A549 (cell line): ENCODE measurements around the gene CIROP. TPM values are rescaled to one million over a fixed set of nuclear protein-coding genes. Genes with fewer than 3 reads are reported as not detected.

Experiments
- ATAC-seq, 2 experiments: fragments of 200-7000 bp in 1 of 2; fragments of >200 bp in 1 of 2; cut with Nextera tagmentation in 1 of 2; cut with Tn5 transposase in 1 of 2; 3 replicates each; pipeline versions ENCODE4 v1.8.0 to v1.9.1; 2018 to 2020; ENCODE audit warnings: mild to moderate bottlenecking in 1 of 2, moderate library complexity in 1 of 2
- CTCF ChIA-PET: fragments of 300-600 bp; sonication (Branson Sonifier 250); formaldehyde crosslinking; extraction: SDS; loops from one replicate; lab custom pipeline; 2021; ENCODE audit warnings: antibody characterized with exemption, inconsistent platforms; lab: Yijun Ruan, JAX
- POLR2A ChIA-PET: fragments of 350-600 bp; formaldehyde crosslinking; extraction: SDS; loops from one replicate; lab custom pipeline; 2021; ENCODE audit warnings: antibody characterized with exemption, inconsistent platforms; lab: Yijun Ruan, JAX
- DNase-seq, 2 experiments: peaks; one replicate each; pipeline versions ENCODE4 v3.0.0 to v3.0.0-alpha.2; 2011 to 2016; ENCODE audit warnings: low read depth in 1 of 2, low spot score in 1 of 2
- FAIRE-seq: peaks from 2 replicates; lab custom pipeline; 2011; peaks lifted over from hg19 to GRCh38; lab: Jason Lieb, UNC
- H3K27ac ChIP-seq, 2 experiments: fragments of >200 bp; sonication (Bioruptor Twin); formaldehyde crosslinking; 3 replicates each; pipeline ENCODE4 v1.5.1; 2016 to 2017
- H3K4me1 ChIP-seq: fragments of >200 bp; sonication (Bioruptor Twin); formaldehyde crosslinking; 3 replicates; pipeline ENCODE4 v1.6.1; 2016
- H3K4me2 ChIP-seq: fragments of >200 bp; sonication (Bioruptor Twin); formaldehyde crosslinking; 3 replicates; pipeline ENCODE4 v1.6.1; 2016
- H3K4me3 ChIP-seq: fragments of >200 bp; sonication (Bioruptor Twin); formaldehyde crosslinking; 3 replicates; pipeline ENCODE4 v1.5.1; 2016
- H3K9me3 ChIP-seq: fragments of >200 bp; sonication (Bioruptor Twin); formaldehyde crosslinking; 3 replicates; pipeline ENCODE4 v1.6.1; 2016
- CBX2 ChIP-seq: fragments of 200-600 bp; sonication (generic); IDR thresholded peaks from 2 replicates; pipeline ENCODE4 v1.6.1; 2016; ENCODE audit warnings: low read depth, mild to moderate bottlenecking, borderline replicate concordance
- EHMT2 ChIP-seq: fragments of 200-600 bp; sonication (generic); IDR thresholded peaks from 2 replicates; pipeline ENCODE4 v1.6.1; 2016; ENCODE audit warnings: antibody characterized with exemption, low read depth, mild to moderate bottlenecking, moderate library complexity
- ESRRA ChIP-seq: fragments of 150-350 bp; IDR thresholded peaks from 2 replicates; pipeline ENCODE4 v1.6.1; 2014; ENCODE audit warnings: mild to moderate bottlenecking, low read length, borderline replicate concordance
- FOSB ChIP-seq: fragments of 250-450 bp; sonication (Bioruptor Pico); IDR thresholded peaks from 2 replicates; pipeline ENCODE4 v1.5.0; 2020; ENCODE audit warnings: mild to moderate bottlenecking, moderate library complexity
- HOXB13 ChIP-seq: fragments of 250-450 bp; sonication (Bioruptor Pico); IDR thresholded peaks from 2 replicates; pipeline ENCODE4 v1.5.0; 2020; ENCODE audit warnings: low read depth, mild to moderate bottlenecking, moderate library complexity
- HOXB5 ChIP-seq: fragments of 250-450 bp; sonication (Bioruptor Pico); IDR thresholded peaks from 2 replicates; pipeline ENCODE4 v1.5.0; 2020; ENCODE audit warnings: mild to moderate bottlenecking, moderate library complexity
- JUN ChIP-seq, 2 experiments: fragments of >200 bp; sonication (Bioruptor Twin); formaldehyde crosslinking; IDR thresholded peaks; 2 replicates in 1 of 2; 3 replicates in 1 of 2; pipeline ENCODE4 v1.6.1; 2016 to 2017
- MAZ ChIP-seq: fragments of 150-350 bp; IDR thresholded peaks from 2 replicates; pipeline ENCODE4 v1.6.1; 2014; ENCODE audit warnings: antibody characterized with exemption, low read depth, low read length, borderline replicate concordance
- MYC ChIP-seq: IDR thresholded peaks from 2 replicates; pipeline ENCODE4 v1.6.1; 2012; ENCODE audit warnings: mild to moderate bottlenecking, inconsistent platforms, low read length, improper control_type of control experiment, borderline replicate concordance
- PHF8 ChIP-seq: fragments of 200-600 bp; sonication (generic); IDR thresholded peaks from 2 replicates; pipeline ENCODE4 v1.6.1; 2016; ENCODE audit warnings: low read depth, mild to moderate bottlenecking, antibody characterized with exemption, moderate library complexity, borderline replicate concordance
- POLR2A ChIP-seq: IDR thresholded peaks from 2 replicates; pipeline ENCODE4 v1.6.1; 2012; ENCODE audit warnings: mild to moderate bottlenecking, low read length
- POLR2AphosphoS2 ChIP-seq: conservative IDR thresholded peaks from 2 replicates; pipeline ENCODE4 v1.6.1; 2012; ENCODE audit warnings: low read length, improper control_type of control experiment, inconsistent platforms
- RAD21 ChIP-seq, 2 experiments: fragments of >200 bp in 1 of 2; sonication (Bioruptor Twin) in 1 of 2; formaldehyde crosslinking in 1 of 2; IDR thresholded peaks in 1 of 2; conservative IDR thresholded peaks in 1 of 2; 2 replicates in 1 of 2; 3 replicates in 1 of 2; pipeline ENCODE4 v1.6.1; 2012 to 2018; ENCODE audit warnings: inconsistent platforms in 1 of 2
- SMC3 ChIP-seq: fragments of >200 bp; sonication (Bioruptor Twin); formaldehyde crosslinking; IDR thresholded peaks from 3 replicates; pipeline ENCODE4 v1.6.1; 2018; ENCODE audit warnings: inconsistent platforms
- SREBF2 ChIP-seq: fragments of 450-650 bp; IDR thresholded peaks from 2 replicates; pipeline ENCODE4 v1.6.1; 2014; ENCODE audit warnings: mild to moderate bottlenecking, moderate library complexity
- TFCP2L1 ChIP-seq: fragments of 250-450 bp; sonication (Bioruptor Pico); IDR thresholded peaks from 2 replicates; pipeline ENCODE4 v1.5.0; 2021; ENCODE audit warnings: mild to moderate bottlenecking
- ZFP36 ChIP-seq: fragments of 450-650 bp; IDR thresholded peaks from 2 replicates; pipeline ENCODE4 v1.6.1; 2014; ENCODE audit warnings: borderline replicate concordance; ENCODE audit not compliant: partially characterized antibody
- WGBS: methylation state at CpG from one replicate; pipeline ENCODE4 v1.1.6; 2017; ENCODE audit errors: missing lambda C conversion rate; 5-methylcytosine and 5-hydroxymethylcytosine counted together
- polyA plus RNA-seq, 4 experiments: library from polyadenylated mRNA; depleted of rRNA in 3 of 4; stranded (reverse); fragments of >200 nt; fragmentation: RNase III in 1 of 4; extraction: RNeasy Plus Mini Kit Qiagen cat#74134 plus additional on column Dnase treatment in 1 of 4; gene quantifications; 2 replicates in 3 of 4; 3 replicates in 1 of 4; pipeline ENCODE4 v1.2.3, GENCODE V29; 2011 to 2017
- TF ChIP-seq, protein P1 (sequence below): fragments of 250-450 bp; sonication (Bioruptor Pico); IDR thresholded peaks from 2 replicates; pipeline ENCODE4 v1.5.0; 2021; ENCODE audit warnings: mild to moderate bottlenecking, moderate library complexity, borderline replicate concordance
- TF ChIP-seq, protein P2 (sequence below): fragments of >200 bp; sonication (Bioruptor Twin); formaldehyde crosslinking; IDR thresholded peaks from 2 replicates; pipeline ENCODE4 v1.6.1; 2016
- TF ChIP-seq, protein P3 (sequence below): IDR thresholded peaks from 2 replicates; pipeline ENCODE4 v1.6.1; 2012
- TF ChIP-seq, protein P4 (sequence below): fragments of >200 bp; sonication (Bioruptor Twin); formaldehyde crosslinking; IDR thresholded peaks from 3 replicates; pipeline ENCODE4 v1.6.1; 2016
- TF ChIP-seq, protein P5 (sequence below): fragments of 200-600 bp; sonication (generic); IDR thresholded peaks from 2 replicates; pipeline ENCODE4 v1.6.1; 2016; ENCODE audit warnings: antibody characterized with exemption, mild to moderate bottlenecking, moderate library complexity

Gene CIROP
- polyA plus RNA-seq, 2 of the 4 experiments (the other 2 are of a cell fraction), result not detected

DNA sequence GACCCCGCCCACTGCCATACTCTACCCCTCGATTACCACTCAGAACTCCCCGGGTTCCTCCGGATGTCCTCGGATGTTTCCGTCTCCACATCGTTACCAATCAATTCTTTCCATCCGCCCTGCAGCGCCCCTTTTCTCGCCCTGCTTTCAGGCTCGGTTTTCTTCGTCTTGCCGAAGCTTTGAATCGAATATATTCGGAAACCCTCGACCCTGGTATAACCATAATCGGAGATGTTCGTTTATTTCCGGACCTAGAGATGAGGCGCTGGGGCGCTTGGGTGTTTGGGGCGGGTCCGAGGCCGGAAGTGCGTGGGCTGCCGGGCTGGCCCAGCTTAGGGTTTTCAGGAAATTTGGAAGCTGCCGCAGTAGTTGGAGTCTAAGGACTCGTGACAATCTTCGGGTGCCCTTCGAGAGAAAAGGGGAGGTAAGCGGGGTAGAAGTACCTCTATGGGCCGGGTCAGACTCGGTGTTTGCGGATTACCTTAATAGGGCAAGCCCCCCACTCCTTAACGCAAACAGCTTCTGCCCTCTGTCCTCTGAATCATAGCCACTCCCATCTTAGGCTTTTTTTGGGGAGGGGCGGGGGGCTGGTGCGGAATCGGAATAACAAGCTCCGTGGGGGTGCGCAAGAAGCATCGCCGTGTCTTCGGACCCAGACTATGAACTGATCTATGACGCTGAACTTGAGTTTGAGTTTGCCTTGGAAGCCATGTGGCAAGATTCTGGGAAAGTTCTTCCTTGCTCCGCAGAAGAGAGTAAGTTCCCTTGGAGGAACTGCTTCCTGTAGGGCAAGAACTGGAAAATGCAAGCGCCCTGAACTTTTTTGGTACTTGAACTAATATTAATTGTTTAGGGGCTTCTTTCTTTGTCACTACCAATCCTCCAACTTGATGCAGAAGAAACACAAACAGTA lies 9.3 kb downstream of the CIROP start, which contains the start of gene C14orf119 (continued):
- TF ChIP-seq, protein P1, sequence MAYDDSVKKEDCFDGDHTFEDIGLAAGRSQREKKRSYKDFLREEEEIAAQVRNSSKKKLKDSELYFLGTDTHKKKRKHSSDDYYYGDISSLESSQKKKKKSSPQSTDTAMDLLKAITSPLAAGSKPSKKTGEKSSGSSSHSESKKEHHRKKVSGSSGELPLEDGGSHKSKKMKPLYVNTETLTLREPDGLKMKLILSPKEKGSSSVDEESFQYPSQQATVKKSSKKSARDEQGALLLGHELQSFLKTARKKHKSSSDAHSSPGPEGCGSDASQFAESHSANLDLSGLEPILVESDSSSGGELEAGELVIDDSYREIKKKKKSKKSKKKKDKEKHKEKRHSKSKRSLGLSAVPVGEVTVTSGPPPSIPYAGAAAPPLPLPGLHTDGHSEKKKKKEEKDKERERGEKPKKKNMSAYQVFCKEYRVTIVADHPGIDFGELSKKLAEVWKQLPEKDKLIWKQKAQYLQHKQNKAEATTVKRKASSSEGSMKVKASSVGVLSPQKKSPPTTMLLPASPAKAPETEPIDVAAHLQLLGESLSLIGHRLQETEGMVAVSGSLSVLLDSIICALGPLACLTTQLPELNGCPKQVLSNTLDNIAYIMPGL (CRISPR knock-in tag), result no peak
- no peak for TF ChIP-seq ESRRA
- TF ChIP-seq POLR2A, result peak; percentile 81
- TF ChIP-seq, protein P2, sequence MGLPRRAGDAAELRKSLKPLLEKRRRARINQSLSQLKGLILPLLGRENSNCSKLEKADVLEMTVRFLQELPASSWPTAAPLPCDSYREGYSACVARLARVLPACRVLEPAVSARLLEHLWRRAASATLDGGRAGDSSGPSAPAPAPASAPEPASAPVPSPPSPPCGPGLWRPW, result no peak
- peak; percentile 92 for TF ChIP-seq PHF8
- TF ChIP-seq MAZ, result no peak
- no peak for TF ChIP-seq SMC3
- TF ChIP-seq, all 56 proteins: peak for 9

DNA sequence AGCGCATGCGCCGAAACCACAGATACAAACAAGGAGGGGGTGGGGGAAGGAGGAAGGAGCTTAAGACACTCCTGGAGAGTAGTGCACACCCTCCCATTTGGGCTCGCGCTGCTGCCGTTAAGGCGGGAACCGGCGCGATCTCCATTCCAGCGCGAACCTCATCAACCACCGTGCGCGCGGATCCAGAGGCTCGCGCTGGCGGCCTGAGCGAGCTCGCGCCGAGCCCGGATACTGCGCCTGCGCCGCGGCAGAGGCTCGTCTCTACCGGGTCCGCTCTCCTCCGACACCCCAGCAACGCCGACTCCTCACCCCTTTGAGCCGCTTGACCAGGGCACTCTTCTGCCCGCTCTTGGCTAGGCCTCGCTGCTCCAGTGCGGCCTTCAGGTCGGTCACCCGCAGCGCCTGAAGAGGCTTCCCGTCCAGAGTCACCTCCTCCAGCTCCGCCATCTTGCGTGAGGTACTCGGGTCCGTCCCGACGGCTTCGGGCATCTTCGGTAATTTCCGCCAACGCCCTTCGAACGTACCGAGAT lies 10.1 kb downstream of the CIROP start, which contains the start of gene ACIN1:
ACIN1 (minus strand) TSS at position 471 of the 530 bp plus-strand sequence; CDS start at position 447, 24 bp downstream.
- Histone ChIP-seq H3K27ac (peak within 1 kb of the TSS; percentile 89 to 97), H3K4me2 (peak within 1 kb of the TSS; percentile 98), H3K4me3 (peak within 1 kb of the TSS; percentile 62), H3K4me1 (peaks cover 23% of the 10 kb centered on the region), H3K9me3 (no peaks in the 10 kb centered on the region)
- CTCF ChIA-PET, result interaction anchor here (0.8 to 5.2 kb wide), 20 partner anchors 8 to 216 kb away, joined by 3 to 71 read pairs (median 4); partner anchors contain the start of gene CDH24
- FAIRE-seq, result no peak
- ATAC-seq, result peak; percentile 67 to 75
- under 1% methylated on average over 41 of the region's 55 CpGs for WGBS
- TF ChIP-seq SREBF2, result no peak
- TF ChIP-seq PHF8, result peak; percentile 68; the same call in 1 of the 2 replicates
- TF ChIP-seq MAZ, result no peak
- TF ChIP-seq, protein P3, sequence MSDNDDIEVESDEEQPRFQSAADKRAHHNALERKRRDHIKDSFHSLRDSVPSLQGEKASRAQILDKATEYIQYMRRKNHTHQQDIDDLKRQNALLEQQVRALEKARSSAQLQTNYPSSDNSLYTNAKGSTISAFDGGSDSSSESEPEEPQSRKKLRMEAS, result peak; percentile 22; the same call in 1 of the 2 replicates
- no peak for TF ChIP-seq CBX2
- peak in 1 of 2 experiments; percentile 70; a peak in 2 of 5 replicates for TF ChIP-seq JUN (IDR thresholded peaks at IDR 0.05)
- TF ChIP-seq MYC, result no peak
- no peak for TF ChIP-seq POLR2AphosphoS2
- no peak for TF ChIP-seq HOXB5 (CRISPR knock-in tag)
- TF ChIP-seq TFCP2L1 (CRISPR knock-in tag), result no peak
- TF ChIP-seq FOSB (CRISPR knock-in tag), result no peak
- TF ChIP-seq, protein P4, sequence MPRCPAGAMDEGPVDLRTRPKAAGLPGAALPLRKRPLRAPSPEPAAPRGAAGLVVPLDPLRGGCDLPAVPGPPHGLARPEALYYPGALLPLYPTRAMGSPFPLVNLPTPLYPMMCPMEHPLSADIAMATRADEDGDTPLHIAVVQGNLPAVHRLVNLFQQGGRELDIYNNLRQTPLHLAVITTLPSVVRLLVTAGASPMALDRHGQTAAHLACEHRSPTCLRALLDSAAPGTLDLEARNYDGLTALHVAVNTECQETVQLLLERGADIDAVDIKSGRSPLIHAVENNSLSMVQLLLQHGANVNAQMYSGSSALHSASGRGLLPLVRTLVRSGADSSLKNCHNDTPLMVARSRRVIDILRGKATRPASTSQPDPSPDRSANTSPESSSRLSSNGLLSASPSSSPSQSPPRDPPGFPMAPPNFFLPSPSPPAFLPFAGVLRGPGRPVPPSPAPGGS, result peak; percentile 10; the same call in 1 of the 3 replicates
- peak; percentile 83 for TF ChIP-seq POLR2A
- no peak for TF ChIP-seq ZFP36
- no peak for TF ChIP-seq HOXB13 (CRISPR knock-in tag)
- TF ChIP-seq, protein P5, sequence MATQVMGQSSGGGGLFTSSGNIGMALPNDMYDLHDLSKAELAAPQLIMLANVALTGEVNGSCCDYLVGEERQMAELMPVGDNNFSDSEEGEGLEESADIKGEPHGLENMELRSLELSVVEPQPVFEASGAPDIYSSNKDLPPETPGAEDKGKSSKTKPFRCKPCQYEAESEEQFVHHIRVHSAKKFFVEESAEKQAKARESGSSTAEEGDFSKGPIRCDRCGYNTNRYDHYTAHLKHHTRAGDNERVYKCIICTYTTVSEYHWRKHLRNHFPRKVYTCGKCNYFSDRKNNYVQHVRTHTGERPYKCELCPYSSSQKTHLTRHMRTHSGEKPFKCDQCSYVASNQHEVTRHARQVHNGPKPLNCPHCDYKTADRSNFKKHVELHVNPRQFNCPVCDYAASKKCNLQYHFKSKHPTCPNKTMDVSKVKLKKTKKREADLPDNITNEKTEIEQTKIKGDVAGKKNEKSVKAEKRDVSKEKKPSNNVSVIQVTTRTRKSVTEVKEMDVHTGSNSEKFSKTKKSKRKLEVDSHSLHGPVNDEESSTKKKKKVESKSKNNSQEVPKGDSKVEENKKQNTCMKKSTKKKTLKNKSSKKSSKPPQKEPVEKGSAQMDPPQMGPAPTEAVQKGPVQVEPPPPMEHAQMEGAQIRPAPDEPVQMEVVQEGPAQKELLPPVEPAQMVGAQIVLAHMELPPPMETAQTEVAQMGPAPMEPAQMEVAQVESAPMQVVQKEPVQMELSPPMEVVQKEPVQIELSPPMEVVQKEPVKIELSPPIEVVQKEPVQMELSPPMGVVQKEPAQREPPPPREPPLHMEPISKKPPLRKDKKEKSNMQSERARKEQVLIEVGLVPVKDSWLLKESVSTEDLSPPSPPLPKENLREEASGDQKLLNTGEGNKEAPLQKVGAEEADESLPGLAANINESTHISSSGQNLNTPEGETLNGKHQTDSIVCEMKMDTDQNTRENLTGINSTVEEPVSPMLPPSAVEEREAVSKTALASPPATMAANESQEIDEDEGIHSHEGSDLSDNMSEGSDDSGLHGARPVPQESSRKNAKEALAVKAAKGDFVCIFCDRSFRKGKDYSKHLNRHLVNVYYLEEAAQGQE, result no peak
- no peak for TF ChIP-seq EHMT2
- no peak for TF ChIP-seq RAD21 (conservative IDR thresholded peaks at IDR 0.05 in 1 of 2, IDR thresholded peaks at IDR 0.05 in 1 of 2)
- peak in 1 of 2 experiments; percentile 91 for DNase-seq
- POLR2A ChIA-PET, result interaction anchor here (0.5 to 2.7 kb wide), 36 partner anchors 9 to 506 kb away, joined by 3 to 36 read pairs (median 6); partner anchors contain the start of genes BCL2L2, CIROP, DAD1 and HAUS4
